Mesenchymal stem cell (in vitro differentiated cells and primary cell): ENCODE results near the gene IFITM10.

Source experiments
- DNase-seq: peaks from one replicate; pipeline ENCODE4 v3.0.0-alpha.2; 2013
- H2AFZ ChIP-seq: one replicate; pipeline ENCODE4 v1.6.1; 2013; ENCODE audit warnings: low read depth, mild to moderate bottlenecking, control low read depth, inconsistent platforms, low read length, moderate library complexity
- H2AK5ac ChIP-seq: 2 replicates; pipeline ENCODE4 v1.6.1; 2013; ENCODE audit warnings: low read length, moderate library complexity, mild to moderate bottlenecking, inconsistent platforms; ENCODE audit not compliant: severe bottlenecking
- H2BK120ac ChIP-seq: one replicate; pipeline ENCODE4 v1.6.1; 2013; ENCODE audit warnings: low read depth, mild to moderate bottlenecking, inconsistent platforms, low read length, moderate library complexity
- H2BK12ac ChIP-seq, 2 experiments: one replicate each; pipeline ENCODE4 v1.6.1; 2013; ENCODE audit warnings: inconsistent platforms in 2 of 2, low read length in 2 of 2, mild to moderate bottlenecking in 2 of 2, moderate library complexity in 2 of 2, control low read depth in 1 of 2
- H2BK15ac ChIP-seq: one replicate; pipeline ENCODE4 v1.6.1; 2013; ENCODE audit warnings: mild to moderate bottlenecking, low read depth, inconsistent platforms; ENCODE audit not compliant: poor library complexity, severe bottlenecking
- H2BK5ac ChIP-seq: 2 replicates; pipeline ENCODE4 v1.6.1; 2013; ENCODE audit warnings: low read depth, mild to moderate bottlenecking, low read length, control low read depth, inconsistent platforms; ENCODE audit not compliant: poor library complexity, severe bottlenecking
- H3K14ac ChIP-seq, 2 experiments: one replicate each; pipeline ENCODE4 v1.6.1; 2013; ENCODE audit warnings: inconsistent platforms in 2 of 2, low read length in 2 of 2, control low read depth in 1 of 2, mild to moderate bottlenecking in 1 of 2, moderate library complexity in 1 of 2
- H3K18ac ChIP-seq, 2 experiments: one replicate each; pipeline ENCODE4 v1.6.1; 2013; ENCODE audit warnings: inconsistent platforms in 2 of 2, low read length in 2 of 2, control low read depth in 1 of 2, low read depth in 1 of 2, mild to moderate bottlenecking in 1 of 2
- H3K23ac ChIP-seq, 2 experiments: one replicate each; pipeline ENCODE4 v1.6.1; 2013; ENCODE audit warnings: inconsistent platforms in 2 of 2, low read length in 2 of 2, mild to moderate bottlenecking in 2 of 2, moderate library complexity in 2 of 2, control low read depth in 1 of 2
- H3K27ac ChIP-seq: 2 replicates; pipeline ENCODE4 v1.5.1; 2013; ENCODE audit warnings: mild to moderate bottlenecking, moderate library complexity, low read length, control low read depth, inconsistent platforms; ENCODE audit not compliant: poor library complexity, severe bottlenecking
- H3K27me3 ChIP-seq, 2 experiments: 2 replicates each; pipeline versions ENCODE4 v1.6.1 to v1.7.0; 2013; ENCODE audit warnings: low read length in 2 of 2, mild to moderate bottlenecking in 2 of 2, moderate library complexity in 2 of 2, control low read depth in 1 of 2, inconsistent platforms in 1 of 2; ENCODE audit not compliant: control insufficient read depth in 1 of 2, insufficient read depth in 1 of 2
- H3K36me3 ChIP-seq, 2 experiments: 2 replicates each; pipeline versions ENCODE4 v1.6.1 to v1.7.0; 2013; ENCODE audit warnings: low read length in 2 of 2, control low read depth in 1 of 2, inconsistent platforms in 1 of 2, low read depth in 1 of 2, mild to moderate bottlenecking in 1 of 2; ENCODE audit not compliant: insufficient read depth in 2 of 2, control insufficient read depth in 1 of 2
- H3K4ac ChIP-seq, 2 experiments: one replicate each; pipeline ENCODE4 v1.6.1; 2013; ENCODE audit warnings: inconsistent platforms in 2 of 2, low read length in 2 of 2, mild to moderate bottlenecking in 2 of 2, moderate library complexity in 2 of 2, control low read depth in 1 of 2, low read depth in 1 of 2
- H3K4me1 ChIP-seq: 2 replicates; pipeline ENCODE4 v1.6.1; 2013; ENCODE audit warnings: low read depth, low read length, control low read depth; ENCODE audit not compliant: control insufficient read depth, insufficient read depth
- H3K4me2 ChIP-seq: 2 replicates; pipeline ENCODE4 v1.6.1; 2013; ENCODE audit warnings: low read length, mild to moderate bottlenecking, inconsistent platforms; ENCODE audit not compliant: poor library complexity, severe bottlenecking
- H3K4me3 ChIP-seq, 2 experiments: 2 replicates each; pipeline versions ENCODE4 v1.5.1 to v1.7.0; 2013; ENCODE audit warnings: low read length in 2 of 2, mild to moderate bottlenecking in 2 of 2, control low read depth in 1 of 2, low read depth in 1 of 2; ENCODE audit not compliant: insufficient read depth in 1 of 2
- H3K79me1 ChIP-seq: replicated peaks from 2 replicates; pipeline ENCODE4 v1.6.1; 2013; ENCODE audit warnings: mild to moderate bottlenecking, control low read depth, low read length, inconsistent platforms; ENCODE audit not compliant: poor library complexity, severe bottlenecking
- H3K9ac ChIP-seq: 2 replicates; pipeline ENCODE4 v1.7.0; 2013; ENCODE audit warnings: mild to moderate bottlenecking, low read length, moderate library complexity
- H3K9me3 ChIP-seq: 2 replicates; pipeline ENCODE4 v1.7.0; 2013; ENCODE audit warnings: mild to moderate bottlenecking, low read length; ENCODE audit not compliant: control insufficient read depth
- H4K8ac ChIP-seq: one replicate; pipeline ENCODE4 v1.6.1; 2013; ENCODE audit warnings: inconsistent platforms, mild to moderate bottlenecking, low read length, moderate library complexity
- H4K91ac ChIP-seq: one replicate; pipeline ENCODE4 v1.6.1; 2013; ENCODE audit warnings: mild to moderate bottlenecking, low read length, inconsistent platforms
- WGBS: methylation state at CpG from one replicate; pipeline ENCODE4 v1.1.7; 2013; ENCODE audit warnings: mixed read lengths; 5-methylcytosine and 5-hydroxymethylcytosine counted together

IFITM10 gene

GRCh38 chr11:1737080-1737757, 13.2 kb downstream of the IFITM10 start:
- no peak overlapping the region for H3K4me3 ChIP-seq
- no peak overlapping the region for H2BK15ac ChIP-seq
- H3K23ac ChIP-seq: no peak overlapping the region
- H3K27me3 ChIP-seq: peaks cover 49 to 70% of the 10 kb centered on the region in 2 experiments
- no peak overlapping the region for H3K4ac ChIP-seq
- no peak for DNase-seq
- no peak overlapping the region for H3K4me2 ChIP-seq
- H2AK5ac ChIP-seq: no peak overlapping the region
- no peaks in the 10 kb centered on the region for H3K36me3 ChIP-seq
- no peaks in the 10 kb centered on the region for H3K79me1 ChIP-seq
- no peak overlapping the region for H4K8ac ChIP-seq
- peaks cover 28% of the 10 kb centered on the region for H3K9me3 ChIP-seq
- no peak overlapping the region for H2BK5ac ChIP-seq
- no peak overlapping the region for H3K14ac ChIP-seq
- no peak overlapping the region for H2BK120ac ChIP-seq
- H2AFZ ChIP-seq: no peak overlapping the region
- H4K91ac ChIP-seq: no peak overlapping the region
- no peak overlapping the region for H3K9ac ChIP-seq
- H2BK12ac ChIP-seq: no peak overlapping the region
- no peaks in the 10 kb centered on the region for H3K4me1 ChIP-seq
- WGBS: 82% methylated on average over 6 of the region's 6 CpGs
- no peak overlapping the region for H3K27ac ChIP-seq
- H3K18ac ChIP-seq: no peak overlapping the region

GRCh38 chr11:1736447-1736992, 13.9 kb downstream of the IFITM10 start:
- no peak overlapping the region for H2BK12ac ChIP-seq
- H3K4me2 ChIP-seq: no peak overlapping the region
- no peaks in the 10 kb centered on the region for H3K36me3 ChIP-seq
- H3K79me1 ChIP-seq: no peaks in the 10 kb centered on the region
- no peak overlapping the region for H3K4me3 ChIP-seq
- H3K4ac ChIP-seq: no peak overlapping the region
- no peak overlapping the region for H3K27ac ChIP-seq
- DNase-seq: no peak
- no peak overlapping the region for H2AK5ac ChIP-seq
- H3K18ac ChIP-seq: no peak overlapping the region
- no peak overlapping the region for H2BK15ac ChIP-seq
- no peak overlapping the region for H3K23ac ChIP-seq
- H2BK120ac ChIP-seq: no peak overlapping the region
- H2BK5ac ChIP-seq: no peak overlapping the region
- H4K91ac ChIP-seq: no peak overlapping the region
- no peak overlapping the region for H2AFZ ChIP-seq
- peaks cover 28% of the 10 kb centered on the region for H3K9me3 ChIP-seq
- H3K14ac ChIP-seq: no peak overlapping the region
- WGBS: 61% methylated on average over 3 of the region's 3 CpGs
- no peak overlapping the region for H4K8ac ChIP-seq
- H3K9ac ChIP-seq: no peak overlapping the region
- H3K27me3 ChIP-seq: peaks cover 54 to 63% of the 10 kb centered on the region in 2 experiments
- H3K4me1 ChIP-seq: no peaks in the 10 kb centered on the region

GRCh38 chr11:1735271-1735670, 15.1 kb downstream of the IFITM10 start:
- Histone ChIP-seq H4K91ac (no peak overlapping the region), H3K27me3 (peaks cover 55 to 67% of the 10 kb centered on the region in 2 experiments), H3K4me2 (no peak overlapping the region), H3K4me3 (no peak overlapping the region), H3K18ac (no peak overlapping the region), H3K4me1 (no peaks in the 10 kb centered on the region), H3K36me3 (no peaks in the 10 kb centered on the region), H2AK5ac (no peak overlapping the region), H3K14ac (no peak overlapping the region), H2BK15ac (no peak overlapping the region), H3K4ac (no peak overlapping the region), H2BK120ac (no peak overlapping the region), H2BK12ac (no peak overlapping the region), H3K9me3 (peaks cover 28% of the 10 kb centered on the region), H3K23ac (no peak overlapping the region), H3K27ac (no peak overlapping the region), H2AFZ (no peak overlapping the region), H2BK5ac (no peak overlapping the region), H3K79me1 (no peaks in the 10 kb centered on the region), H3K9ac (no peak overlapping the region), H4K8ac (no peak overlapping the region)
- no peak for DNase-seq
- 84% methylated on average over 16 of the region's 16 CpGs for WGBS

GRCh38 chr11:1734641-1735081, 15.7 kb downstream of the IFITM10 start:
- no peak overlapping the region for H2BK12ac ChIP-seq
- no peak overlapping the region for H3K4me2 ChIP-seq
- peaks cover 52 to 73% of the 10 kb centered on the region in 2 experiments for H3K27me3 ChIP-seq
- H2AFZ ChIP-seq: no peak overlapping the region
- no peak overlapping the region for H4K91ac ChIP-seq
- no peak overlapping the region for H4K8ac ChIP-seq
- H3K9ac ChIP-seq: no peak overlapping the region
- 73% methylated on average over 10 of the region's 10 CpGs for WGBS
- H3K18ac ChIP-seq: no peak overlapping the region
- no peak overlapping the region for H3K23ac ChIP-seq
- no peak for DNase-seq
- H3K36me3 ChIP-seq: no peaks in the 10 kb centered on the region
- no peak overlapping the region for H3K4ac ChIP-seq
- H3K9me3 ChIP-seq: peaks cover 28% of the 10 kb centered on the region
- no peak overlapping the region for H2AK5ac ChIP-seq
- no peak overlapping the region for H3K27ac ChIP-seq
- H3K4me1 ChIP-seq: no peaks in the 10 kb centered on the region
- no peak overlapping the region for H3K4me3 ChIP-seq
- no peak overlapping the region for H2BK5ac ChIP-seq
- H2BK15ac ChIP-seq: no peak overlapping the region
- no peak overlapping the region for H2BK120ac ChIP-seq
- no peak overlapping the region for H3K14ac ChIP-seq
- H3K79me1 ChIP-seq: no peaks in the 10 kb centered on the region
